HG03108 (cell line): ENCODE results near the gene SCART1.
"Not testable (repeated sequence)": the region's sequence is repeated elsewhere in the genome, so short reads cannot be mapped to it uniquely, and the experiment has no call there.

Experiments used
- ATAC-seq: cut with Tn5 transposase; IDR thresholded peaks from one replicate; pipeline ENCODE4 v1.9.1; 2021; ENCODE audit warnings: moderate library complexity; ENCODE audit not compliant: unreplicated experiment

The SCART1 gene

GRCh38 chr10:133511408-133511807, 57.7 kb downstream of the SCART1 start:
- ATAC-seq: no peak

DNA sequence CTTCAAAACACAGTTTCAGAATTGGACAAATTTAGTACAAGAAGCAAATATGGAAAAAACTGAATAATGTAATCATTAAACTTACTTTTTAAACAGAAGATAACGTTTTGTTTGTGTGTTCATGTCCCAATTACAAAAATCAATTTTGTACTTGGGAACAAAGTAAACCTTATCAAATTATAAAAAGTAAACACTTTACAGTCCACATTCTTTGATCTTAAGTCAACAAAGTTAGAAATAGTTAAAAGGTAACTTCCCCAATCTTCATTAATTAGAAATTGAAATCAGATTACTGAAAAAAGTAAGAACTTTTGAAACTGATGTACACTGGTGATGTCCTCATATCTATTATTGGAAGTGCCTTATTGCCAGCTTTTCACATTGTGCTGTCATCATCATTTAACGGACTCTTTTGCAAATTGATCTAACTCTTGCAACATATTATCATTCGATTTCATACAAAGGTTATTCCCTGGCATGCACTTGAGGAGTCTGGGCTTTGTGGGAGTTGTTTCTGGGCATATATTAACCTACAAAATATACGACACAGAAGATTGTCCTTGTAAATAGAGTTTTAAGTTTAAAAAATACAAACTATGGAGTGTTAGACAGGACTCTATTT, 58.3 kb downstream of the SCART1 start:
- ATAC-seq: no peak

DNA sequence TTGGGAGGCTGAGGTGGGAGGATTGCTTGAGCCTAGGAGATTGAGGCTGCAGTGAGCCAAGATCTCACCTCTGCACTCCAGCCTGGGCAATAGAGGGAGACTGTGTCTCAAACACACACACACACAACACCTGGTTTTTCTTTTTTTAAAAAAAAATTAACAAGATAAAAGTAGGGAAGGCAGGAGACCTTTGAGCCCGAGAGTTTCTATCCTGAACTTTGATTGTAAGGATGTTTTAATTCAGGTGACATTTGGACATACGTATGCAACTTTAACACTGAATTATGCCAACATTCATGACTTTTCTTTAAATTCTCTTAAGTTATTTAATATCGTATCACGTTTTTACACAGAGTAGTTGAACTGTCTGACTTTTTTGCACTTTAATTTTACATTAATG, 61.7 kb downstream of the SCART1 start:
- ATAC-seq: no peak

- ATAC-seq: no peak
Observed at GRCh38 chr10:133516057-133516456, 62.3 kb downstream of the SCART1 start.

GRCh38 chr10:133518517-133518916, 64.8 kb downstream of the SCART1 start:
- ATAC-seq: not testable (repeated sequence)
